ENCODE measurements around the gene QTRT2. TPM values are rescaled to one million over a fixed set of nuclear protein-coding genes. Genes with fewer than 3 reads are reported as not detected.

QTRT2 gene
- total and polyA plus RNA-seq, 2 of the 8 experiments (the other 6 are each of a cell fraction or from before 2014, with no cell fraction given): 13.3 to 54.5 TPM

DNA sequence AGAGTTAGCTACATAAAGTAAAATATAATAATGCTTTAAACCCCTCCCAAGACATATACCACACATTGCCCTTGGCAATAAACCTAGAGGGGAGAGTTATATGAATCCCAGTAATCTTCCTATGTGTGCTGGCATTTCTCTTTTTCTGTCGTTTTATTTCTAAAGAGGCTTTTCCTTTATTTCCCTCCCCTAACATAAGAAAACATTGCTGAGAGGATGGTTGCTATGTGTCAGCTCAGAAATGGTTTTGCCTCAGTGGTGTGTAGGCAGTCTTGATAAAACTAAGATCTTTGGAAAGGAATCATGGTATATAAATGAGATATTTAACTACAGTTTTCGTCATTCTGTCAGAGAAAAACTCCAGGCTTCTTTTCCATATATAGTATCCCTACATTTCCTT, 30.2 kb upstream of the QTRT2 start:
- Histone ChIP-seq H2BK15ac (ENCODE audit: low read length) (no peak overlapping the region), H3K36me3 (ENCODE audit: control insufficient read depth in 2 of 4, insufficient read depth in 4 of 4, low read length in 3 of 4) (no peaks in the 10 kb centered on the region), H2BK120ac (replicated peaks; ENCODE audit: low read depth, low read length) (no peak overlapping the region), H2BK20ac (ENCODE audit: low read length) (no peak overlapping the region), H3K27me3 (replicated peaks in 1 of 4; ENCODE audit: control insufficient read depth in 3 of 4, extremely low read depth in 1 of 4, insufficient read depth in 3 of 4, low read length in 3 of 4) (no peaks in the 10 kb centered on the region), H2AFZ (ENCODE audit: low read length) (no peak overlapping the region), H2BK12ac (ENCODE audit: low read depth, low read length) (no peak overlapping the region), H4K20me1 (replicated peaks in 1 of 2; ENCODE audit: control insufficient read depth in 1 of 2, insufficient read depth in 2 of 2, low read length in 2 of 2) (no peaks in the 10 kb centered on the region), H3K4me3 (ENCODE audit: extremely low read depth in 1 of 4, insufficient read depth in 2 of 4, low read depth in 3 of 4, low read length in 4 of 4) (no peak overlapping the region), H2AK5ac (ENCODE audit: low read depth, low read length) (no peak overlapping the region), H3K79me1 (ENCODE audit: low read depth, low read length) (no peaks in the 10 kb centered on the region), H3K56ac (replicated peaks; ENCODE audit: insufficient read length, low read depth, low read length) (no peak overlapping the region), H3K23me2 (ENCODE audit: low read depth, low read length) (no peaks in the 10 kb centered on the region), H3K4ac (replicated peaks; ENCODE audit: insufficient read length, low read depth, low read length) (no peak overlapping the region), H3K9me3 (ENCODE audit: insufficient read depth in 2 of 2, low read depth in 1 of 2, low read length in 1 of 2) (no peaks in the 10 kb centered on the region), H3K27ac (ENCODE audit: low read depth, low read length) (no peak overlapping the region), H4K91ac (replicated peaks; ENCODE audit: insufficient read length, low read length) (no peak overlapping the region), H3K14ac (ENCODE audit: insufficient read length) (no peak overlapping the region), H3K79me2 (ENCODE audit: control insufficient read depth in 1 of 2, insufficient read depth in 2 of 2, low read length in 2 of 2) (no peaks in the 10 kb centered on the region), H3K23ac (ENCODE audit: insufficient read length) (no peak overlapping the region), H3K4me2 (ENCODE audit: insufficient read depth in 1 of 2, low read depth in 2 of 2, low read length in 2 of 2) (no peak overlapping the region), H4K8ac (ENCODE audit: extremely low read depth, insufficient read depth, low read length) (no peak overlapping the region), H4K5ac (ENCODE audit: insufficient read length, low read depth, low read length) (no peak overlapping the region), H2BK5ac (ENCODE audit: low read depth, low read length) (no peak overlapping the region), H3K4me1 (replicated peaks in 1 of 4; ENCODE audit: control insufficient read depth in 3 of 4, insufficient read depth in 4 of 4, low read length in 3 of 4) (no peaks in the 10 kb centered on the region), H3K18ac (ENCODE audit: extremely low read depth, low read length) (no peak overlapping the region), H3K9ac (replicated peaks in 1 of 4; ENCODE audit: extremely low read depth in 1 of 4, low read depth in 3 of 4, low read length in 3 of 4) (no peak overlapping the region)
- 67% methylated on average over 2 of the region's 2 CpGs; no CpG with 5 or more reads in 1 of the 2 experiments for WGBS, 2 experiments (ENCODE audit: extremely low coverage in 1 of 2, insufficient coverage in 1 of 2, insufficient read length in 1 of 2, insufficient replicate concordance in 2 of 2, low coverage in 1 of 2, low lambda C conversion rate in 2 of 2, missing lambda C conversion rate in 1 of 2)
- no peak for TF ChIP-seq POLR2A (IDR thresholded peaks at IDR 0.05; ENCODE audit: control extremely low read depth in 1 of 2, low read depth in 2 of 2, low read length in 2 of 2)
- CTCF ChIA-PET (ENCODE audit: partially characterized antibody): interaction anchor here (0.6 kb wide), 1 partner anchor 19 kb away, joined by 3 read pairs; no protein-coding TSS in a partner anchor
- DNase-seq (ENCODE audit: low read depth in 1 of 2, low spot score in 2 of 2) (no peak), FAIRE-seq (no peak)
- POLR2A ChIA-PET (ENCODE audit: partially characterized antibody): no interaction called here

All from H1 (cell line).